CD4-positive, alpha-beta T cell (primary cell): ENCODE results near the gene TCF4. TPM values are rescaled to one million over a fixed set of nuclear protein-coding genes. Genes with fewer than 3 reads are reported as not detected.

ENCODE experiments used
- ATAC-seq: fragments of 200-7000 bp; cut with Tn5 transposase; one replicate; pipeline ENCODE4 v1.10.0; 2022; ENCODE audit warnings: mild to moderate bottlenecking; ENCODE audit not compliant: poor library complexity
- CTCF ChIA-PET: fragments of 350-600 bp; sonication (Branson Sonifier 250); formaldehyde crosslinking; loops from one replicate; lab custom pipeline; 2021; ENCODE audit warnings: antibody characterized with exemption, inconsistent platforms; lab: Charles Lee
- POLR2A ChIA-PET: fragments of 350-600 bp; sonication (Branson Sonifier 250); formaldehyde crosslinking; loops from one replicate; lab custom pipeline; 2021; ENCODE audit warnings: antibody characterized with exemption, inconsistent platforms; lab: Charles Lee
- DNase-seq, 14 experiments: peaks; one replicate each; pipeline ENCODE4 v3.0.0-alpha.2; 2013 to 2020; ENCODE audit warnings: mixed read lengths in 2 of 14
- H3K27ac ChIP-seq, 2 donors: one replicate each; pipeline versions ENCODE4 v1.5.1 to v1.7.0; 2013; ENCODE audit warnings: low read length in 2 of 2, low read depth in 1 of 2, mild to moderate bottlenecking in 1 of 2
- H3K27me3 ChIP-seq, 2 experiments: 1 replicate in 1 of 2; 2 replicates in 1 of 2; pipeline versions ENCODE4 v1.6.1 to v1.7.0; 2013; ENCODE audit warnings: low read length in 2 of 2, control low read depth in 1 of 2, mild to moderate bottlenecking in 1 of 2, moderate library complexity in 1 of 2; ENCODE audit not compliant: insufficient read depth in 2 of 2, control insufficient read depth in 1 of 2
- H3K36me3 ChIP-seq: one replicate; pipeline ENCODE4 v1.6.1; 2013; ENCODE audit warnings: low read length, control low read depth; ENCODE audit not compliant: insufficient read depth
- H3K4me1 ChIP-seq: one replicate; pipeline ENCODE4 v1.6.1; 2013; ENCODE audit warnings: low read length, control low read depth; ENCODE audit not compliant: insufficient read depth
- H3K4me3 ChIP-seq: one replicate; pipeline ENCODE4 v1.5.1; 2013; ENCODE audit warnings: mild to moderate bottlenecking, low read length, moderate library complexity
- H3K9me3 ChIP-seq, 2 experiments: 1 replicate in 1 of 2; 2 replicates in 1 of 2; pipeline versions ENCODE4 v1.6.1 to v1.7.0; 2013; ENCODE audit warnings: low read length in 2 of 2, mild to moderate bottlenecking in 2 of 2, control low read depth in 1 of 2, moderate library complexity in 1 of 2; ENCODE audit not compliant: control insufficient read depth in 1 of 2, insufficient read depth in 1 of 2
- H3K27ac Mint-ChIP-seq: one replicate; pipeline ENCODE4 v1.8.0; 2020; ENCODE audit warnings: mixed read lengths
- H3K27me3 Mint-ChIP-seq: one replicate; pipeline ENCODE4 v1.8.0; 2021; ENCODE audit warnings: mixed read lengths
- H3K36me3 Mint-ChIP-seq: one replicate; pipeline ENCODE4 v1.8.0; 2021; ENCODE audit warnings: low read depth, mixed read lengths
- H3K4me1 Mint-ChIP-seq: one replicate; pipeline ENCODE4 v1.8.0; 2021; ENCODE audit warnings: low read depth, mixed read lengths
- H3K4me3 Mint-ChIP-seq: one replicate; pipeline ENCODE4 v1.8.0; 2020; ENCODE audit warnings: mild to moderate bottlenecking, mixed read lengths
- H3K9me3 Mint-ChIP-seq: one replicate; pipeline ENCODE4 v1.8.0; 2020; ENCODE audit warnings: mixed read lengths
- CTCF ChIP-seq: fragments of 200-600 bp; IDR thresholded peaks from one replicate; pipeline ENCODE4 v1.8.0; 2022; ENCODE audit warnings: antibody characterized with exemption, mild to moderate bottlenecking
- intact Hi-C, 2 experiments: fragments of 100-400 bp; cut with DNase I in 1 of 2; cut with micrococcal nuclease in 1 of 2; formaldehyde crosslinking; loops; one replicate each; pipeline versions ENCODE4 v1.15.1 to v1.9.0; 2023 to 2025; cut with DNase I, micrococcal nuclease
- total RNA-seq, 174 experiments: library from RNA in 2 of 174; stranded (reverse) in 2 of 174; gene quantifications; one replicate each; pipeline ENCODE4 v1.2.3 and lab custom pipeline; 2021 to 2026

The TCF4 gene
- total RNA-seq, 2 experiments from 2014 or later, result 3.0 to 3.2 TPM

GRCh38 chr18:55372209-55372608 lies 215.8 kb downstream of the TCF4 start:
- Histone ChIP-seq H3K4me1 (no peaks in the 10 kb centered on the region), H3K9me3 (no peaks in the 10 kb centered on the region), H3K27ac (no peak overlapping the region), H3K4me3 (no peak overlapping the region), H3K27me3 (no peaks in the 10 kb centered on the region), H3K36me3 (no peaks in the 10 kb centered on the region)
- no peaks in the 10 kb centered on the region for H3K27me3 Mint-ChIP-seq
- intact Hi-C loops, result no loop called here
- DNase-seq, result no peak
- no peak overlapping the region for H3K4me3 Mint-ChIP-seq
- no peaks in the 10 kb centered on the region for H3K4me1 Mint-ChIP-seq
- ATAC-seq, result no peak
- TF ChIP-seq CTCF, result no peak
- ChIA-PET CTCF (no interaction called here), POLR2A (no interaction called here)
- no peaks in the 10 kb centered on the region for H3K36me3 Mint-ChIP-seq
- no peak overlapping the region for H3K27ac Mint-ChIP-seq
- no peaks in the 10 kb centered on the region for H3K9me3 Mint-ChIP-seq

DNA sequence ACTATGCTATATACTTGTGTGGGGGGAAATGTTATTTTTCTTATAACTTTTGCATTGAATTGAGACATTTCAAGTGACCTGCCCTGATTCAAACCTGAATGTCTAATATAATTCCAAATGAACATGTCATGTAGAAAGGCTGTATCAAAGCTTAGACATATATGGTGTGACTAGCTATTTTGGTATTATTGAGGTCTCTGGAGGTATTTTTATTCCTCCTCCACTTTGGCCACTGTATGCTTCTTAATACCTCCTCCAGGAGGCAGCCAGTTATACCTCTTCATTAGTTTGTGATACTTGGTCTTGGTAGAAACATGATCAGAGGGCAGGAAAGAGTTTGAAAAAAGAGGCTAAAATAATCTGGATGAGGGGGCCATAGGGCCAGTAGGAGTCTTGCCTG lies 217.1 kb downstream of the TCF4 start:
- H3K36me3 Mint-ChIP-seq, result no peaks in the 10 kb centered on the region

GRCh38 chr18:55369346-55369745 lies 218.6 kb downstream of the TCF4 start:
- H3K27ac Mint-ChIP-seq, result no peak overlapping the region
- no peak overlapping the region for H3K4me3 ChIP-seq
- H3K9me3 ChIP-seq, result no peaks in the 10 kb centered on the region
- H3K27me3 Mint-ChIP-seq, result no peaks in the 10 kb centered on the region
- H3K9me3 Mint-ChIP-seq, result no peaks in the 10 kb centered on the region
- H3K27me3 ChIP-seq, result no peaks in the 10 kb centered on the region
- H3K4me1 ChIP-seq, result no peaks in the 10 kb centered on the region
- POLR2A ChIA-PET, result no interaction called here
- CTCF ChIA-PET, result no interaction called here
- ATAC-seq, result no peak
- H3K4me3 Mint-ChIP-seq, result no peak overlapping the region
- H3K4me1 Mint-ChIP-seq, result no peaks in the 10 kb centered on the region
- intact Hi-C loops, result no loop called here
- DNase-seq, result no peak
- H3K36me3 Mint-ChIP-seq, result no peaks in the 10 kb centered on the region
- no peak overlapping the region for H3K27ac ChIP-seq
- H3K36me3 ChIP-seq, result no peaks in the 10 kb centered on the region
- no peak for TF ChIP-seq CTCF

More for the DNA sequence above, 217.1 kb downstream of the TCF4 start:
- Histone ChIP-seq H3K4me1 (no peaks in the 10 kb centered on the region), H3K36me3 (no peaks in the 10 kb centered on the region), H3K27ac (no peak overlapping the region), H3K4me3 (no peak overlapping the region), H3K27me3 (no peaks in the 10 kb centered on the region), H3K9me3 (no peaks in the 10 kb centered on the region)
- intact Hi-C loops, result no loop called here
- ATAC-seq (no peak), DNase-seq (no peak)
- H3K27ac Mint-ChIP-seq, result no peak overlapping the region
- CTCF ChIA-PET, result no interaction called here
- H3K4me3 Mint-ChIP-seq, result no peak overlapping the region
- POLR2A ChIA-PET, result no interaction called here
- no peaks in the 10 kb centered on the region for H3K9me3 Mint-ChIP-seq
- H3K4me1 Mint-ChIP-seq, result no peaks in the 10 kb centered on the region
- no peaks in the 10 kb centered on the region for H3K27me3 Mint-ChIP-seq
- no peak for TF ChIP-seq CTCF
